Activated T-cell treated with anti-CD3 and anti-CD28 coated beads for 1 hour (primary cell): ENCODE results near the gene AJAP1.

ENCODE experiments used
- DNase-seq: peaks from one replicate; pipeline ENCODE4 v3.0.0-alpha.2; 2020; ENCODE audit warnings: low read depth

AJAP1 gene

DNA sequence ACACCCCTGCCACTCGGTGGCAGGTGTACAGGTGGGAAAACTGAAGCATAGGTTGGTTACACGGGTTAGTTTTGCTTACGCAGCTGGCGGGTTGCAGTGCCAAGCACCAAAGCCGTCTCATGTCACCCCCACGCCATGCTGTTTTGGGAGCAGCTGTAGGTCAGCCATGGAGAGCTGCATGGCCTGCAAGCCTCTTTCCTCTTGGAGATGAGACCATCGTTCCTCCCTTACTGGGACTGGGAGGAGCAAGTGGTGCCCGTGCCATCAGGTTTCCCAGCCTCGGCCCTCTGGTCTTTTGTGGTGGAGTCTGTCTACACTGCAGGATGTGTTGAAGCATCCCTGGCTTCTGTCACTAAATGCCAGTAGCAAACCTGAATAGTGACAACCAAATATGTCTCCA is 46.9 kb downstream of the AJAP1 start:
- DNase-seq, result no peak

DNA sequence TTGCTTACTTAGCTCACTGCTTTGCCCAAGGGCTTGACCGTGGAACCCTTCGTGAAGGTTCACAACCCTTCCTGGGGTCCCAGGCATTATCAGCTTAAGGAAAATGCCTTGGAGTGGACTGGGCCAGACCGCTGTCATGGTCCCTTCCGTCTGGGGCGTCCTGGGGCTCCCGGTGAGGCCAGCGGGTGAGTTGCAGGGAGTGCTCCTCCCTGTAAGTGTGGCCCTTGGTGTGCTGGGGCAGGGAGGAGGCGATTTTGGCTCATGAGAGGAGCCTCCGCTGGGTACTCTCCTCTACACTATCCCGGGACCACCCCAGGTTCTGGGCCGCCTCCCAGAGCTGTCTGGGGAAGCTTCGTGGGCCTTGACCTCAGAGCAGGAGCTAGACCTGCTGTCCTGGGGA is 48.1 kb downstream of the AJAP1 start:
- no peak for DNase-seq

DNA sequence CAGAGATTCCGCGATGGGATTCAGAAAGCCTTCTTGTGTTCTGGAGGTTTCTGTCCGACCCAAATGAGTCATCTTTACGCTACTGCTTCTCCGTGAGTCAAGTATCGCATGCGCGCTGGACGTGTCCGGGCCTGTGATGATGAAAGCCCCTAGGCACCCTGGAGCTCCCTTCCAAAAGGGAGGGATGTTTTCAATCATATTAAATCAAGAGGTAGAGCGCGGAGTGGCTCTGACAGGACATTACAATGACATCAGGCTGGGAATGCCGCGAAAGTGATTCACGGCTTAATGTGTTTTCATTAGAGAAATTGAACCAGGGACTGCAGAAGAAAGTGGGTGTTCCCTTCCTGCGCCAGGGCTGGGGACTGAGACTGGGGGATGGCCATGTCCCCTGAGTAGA is 48.5 kb downstream of the AJAP1 start:
- DNase-seq, result no peak

DNA sequence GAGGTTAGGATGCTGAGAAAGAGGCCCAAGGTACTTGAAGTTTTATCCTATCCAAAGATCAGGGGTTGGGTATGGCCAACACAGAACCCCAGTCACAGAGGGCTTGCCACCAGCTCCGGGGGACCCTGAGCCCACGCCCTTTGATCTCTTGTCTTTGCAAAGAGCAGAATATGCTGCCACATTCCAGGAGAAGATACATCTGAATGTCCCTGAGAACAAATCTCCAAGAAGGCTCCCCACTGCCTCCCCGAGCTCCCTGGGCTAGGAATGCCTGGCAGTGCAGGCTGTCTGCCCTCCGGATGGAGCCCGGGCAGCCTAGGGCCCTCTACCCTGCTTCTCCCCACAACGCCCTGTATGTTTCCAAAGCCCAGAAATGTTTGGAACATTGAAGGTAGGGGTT is 49.2 kb downstream of the AJAP1 start:
- no peak for DNase-seq

DNA sequence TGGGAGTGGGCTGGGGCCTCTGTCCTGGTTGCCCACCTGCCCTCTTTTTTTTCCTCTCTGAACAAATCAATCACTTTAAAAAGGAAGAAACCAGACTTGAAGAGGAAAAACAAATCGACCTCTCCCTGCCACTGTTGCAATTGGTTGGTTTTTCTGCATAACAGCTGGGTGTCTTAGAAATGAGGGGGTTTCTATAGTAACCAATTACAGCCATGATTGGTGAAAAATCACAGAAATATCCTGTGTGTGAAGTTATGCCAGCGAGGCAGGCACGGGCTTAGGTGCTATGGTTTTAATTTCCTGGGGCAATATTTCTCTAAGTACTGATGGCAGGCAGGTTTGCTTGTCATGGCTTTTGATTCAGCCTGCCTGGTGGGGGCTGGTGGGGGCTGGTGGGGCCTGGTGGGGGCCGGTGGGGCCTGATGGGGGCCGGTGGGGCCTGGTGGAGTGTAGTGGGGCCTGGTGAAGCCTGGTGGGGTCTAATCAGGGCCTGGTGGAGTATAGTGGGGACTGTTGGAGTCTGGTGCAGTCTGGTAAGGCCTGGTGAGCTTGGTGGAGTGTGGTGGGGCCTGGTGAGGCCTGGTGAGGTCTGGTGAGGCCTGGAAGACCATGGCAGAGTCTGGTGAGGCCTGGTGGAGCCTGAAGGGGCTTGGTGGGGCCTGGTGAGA is 54.6 kb downstream of the AJAP1 start:
- no peak for DNase-seq

DNA sequence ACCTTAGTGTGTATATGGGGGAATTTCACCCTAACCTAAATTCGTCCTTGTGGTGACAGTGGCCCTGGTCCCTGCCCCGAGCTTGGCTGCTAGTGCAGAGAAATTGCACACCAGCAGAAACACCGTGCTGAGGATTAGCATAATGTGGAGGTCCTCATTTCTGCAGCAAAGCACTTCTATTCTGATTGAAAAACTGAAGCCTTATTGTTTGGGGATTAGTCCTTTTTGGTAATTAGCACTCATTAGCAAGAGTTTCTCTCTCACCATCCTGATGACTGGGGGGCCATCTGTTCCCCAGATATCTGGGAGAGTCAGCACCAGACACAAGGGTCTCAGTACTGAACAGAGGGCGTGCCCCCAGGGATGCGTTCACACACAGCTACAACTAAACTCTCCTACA is 55.2 kb downstream of the AJAP1 start:
- DNase-seq, result no peak

DNA sequence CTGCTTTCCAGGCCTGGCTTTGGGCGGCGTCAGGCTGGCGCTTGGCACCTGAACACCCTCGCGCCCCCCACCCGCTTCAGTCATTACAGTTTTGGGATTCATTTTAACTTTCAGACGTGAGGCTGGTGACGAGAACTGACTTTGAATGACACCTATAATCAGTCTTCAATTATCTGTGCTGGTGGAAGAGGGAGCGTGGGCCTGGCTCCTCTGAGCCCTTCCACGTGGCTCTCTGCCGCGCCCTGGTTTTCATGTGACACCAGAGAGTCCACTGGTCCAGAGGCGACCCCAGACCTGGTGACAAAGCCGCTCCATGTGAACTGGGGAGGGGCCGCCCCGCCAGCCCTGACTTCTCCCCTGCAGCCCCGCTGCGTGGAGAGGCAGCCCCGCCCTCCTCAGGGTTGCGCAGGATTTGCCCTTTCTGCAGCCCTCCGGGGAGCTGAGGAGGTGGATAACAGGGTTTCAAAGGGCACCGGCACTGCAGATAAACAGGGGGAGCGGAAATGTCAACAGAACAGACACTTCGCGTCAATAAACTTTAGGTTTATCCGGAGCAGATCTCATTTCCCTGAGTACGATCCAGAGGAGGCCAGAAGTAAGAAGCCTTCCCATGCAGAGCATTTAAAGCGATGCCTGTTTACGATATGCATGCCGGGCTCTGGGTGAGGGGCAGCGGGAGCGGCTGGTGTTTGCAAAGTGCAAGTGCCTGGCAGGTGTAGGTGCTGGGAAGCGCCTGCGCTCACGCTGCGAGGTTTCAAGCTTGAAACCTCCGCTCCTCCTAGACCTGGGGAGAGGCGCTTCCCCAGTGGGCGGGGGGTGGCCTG is 56.4 kb downstream of the AJAP1 start:
- DNase-seq, result no peak

DNA sequence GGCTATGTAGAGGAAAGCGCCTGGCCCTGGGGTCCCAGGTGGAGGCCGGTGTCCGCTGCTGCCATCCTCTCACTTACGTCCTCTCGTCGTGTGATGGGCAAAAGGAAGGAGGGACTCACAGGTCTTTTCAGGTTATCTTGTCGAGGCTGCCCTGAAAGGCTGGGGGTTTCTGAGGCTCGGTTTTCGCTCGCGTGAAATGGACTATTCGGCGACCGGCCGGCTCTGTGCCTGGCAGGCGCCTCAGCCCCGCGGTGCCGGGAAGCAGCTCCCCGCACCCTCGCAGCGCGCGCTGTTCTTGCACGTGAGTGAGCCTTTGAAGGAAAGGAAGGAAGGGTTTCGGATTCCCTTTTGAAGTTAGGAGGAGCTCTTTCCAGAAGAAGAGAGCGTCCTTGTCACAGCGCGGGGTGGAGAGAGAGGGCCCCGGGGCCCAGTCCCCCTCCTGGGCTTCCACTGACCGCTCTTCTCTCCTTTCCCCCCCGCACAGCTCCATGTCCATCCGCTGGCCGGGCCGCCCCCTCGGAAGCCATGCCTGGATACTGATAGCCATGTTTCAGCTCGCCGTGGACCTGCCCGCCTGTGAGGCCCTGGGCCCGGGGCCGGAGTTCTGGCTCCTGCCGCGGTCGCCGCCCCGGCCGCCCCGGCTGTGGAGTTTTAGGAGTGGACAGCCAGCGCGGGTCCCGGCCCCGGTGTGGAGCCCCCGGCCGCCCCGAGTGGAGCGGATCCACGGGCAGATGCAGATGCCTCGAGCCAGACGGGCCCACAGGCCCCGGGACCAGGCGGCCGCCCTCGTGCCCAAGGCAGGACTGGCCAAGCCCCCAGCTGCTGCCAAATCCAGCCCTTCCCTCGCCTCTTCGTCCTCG is 57.2 kb downstream of the AJAP1 start:
- no peak for DNase-seq

DNA sequence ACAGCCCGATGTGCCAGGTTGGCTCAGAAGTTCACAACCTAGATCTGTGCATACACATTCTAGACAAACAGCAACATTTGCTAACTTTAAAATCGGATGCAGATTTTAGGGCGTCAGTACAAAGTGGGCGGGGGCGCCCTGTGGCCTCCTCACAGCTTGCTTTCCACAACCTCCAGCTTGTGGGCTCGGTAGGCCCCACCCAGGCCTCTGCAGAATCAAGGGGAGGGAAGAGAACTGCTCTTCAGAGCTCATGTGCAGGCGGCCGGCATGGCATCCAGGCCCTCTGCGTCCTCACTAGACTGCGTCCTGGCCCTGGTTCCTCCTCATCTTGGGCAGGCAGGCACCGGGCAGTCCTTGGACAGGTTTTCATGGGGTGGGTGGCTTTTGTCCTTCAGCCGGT is 59.3 kb downstream of the AJAP1 start:
- no peak for DNase-seq

DNA sequence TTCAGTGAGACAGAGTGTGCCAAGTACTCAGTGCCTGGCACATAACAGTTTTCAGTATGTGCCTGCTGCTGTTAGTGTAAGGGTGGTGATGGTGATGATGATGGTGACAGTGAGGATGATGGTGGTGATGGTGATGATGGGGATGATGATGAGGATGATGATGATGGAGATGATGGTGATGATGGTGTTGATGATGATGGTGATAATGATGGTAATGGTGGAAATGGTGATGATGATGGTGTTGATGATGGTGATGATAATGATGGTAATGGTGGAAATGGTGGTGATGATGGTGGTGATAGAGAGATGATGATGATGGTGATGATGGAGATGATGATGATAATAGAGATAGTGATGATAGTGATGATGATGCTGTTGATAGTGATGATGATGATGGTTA is 62.0 kb downstream of the AJAP1 start:
- no peak for DNase-seq

DNA sequence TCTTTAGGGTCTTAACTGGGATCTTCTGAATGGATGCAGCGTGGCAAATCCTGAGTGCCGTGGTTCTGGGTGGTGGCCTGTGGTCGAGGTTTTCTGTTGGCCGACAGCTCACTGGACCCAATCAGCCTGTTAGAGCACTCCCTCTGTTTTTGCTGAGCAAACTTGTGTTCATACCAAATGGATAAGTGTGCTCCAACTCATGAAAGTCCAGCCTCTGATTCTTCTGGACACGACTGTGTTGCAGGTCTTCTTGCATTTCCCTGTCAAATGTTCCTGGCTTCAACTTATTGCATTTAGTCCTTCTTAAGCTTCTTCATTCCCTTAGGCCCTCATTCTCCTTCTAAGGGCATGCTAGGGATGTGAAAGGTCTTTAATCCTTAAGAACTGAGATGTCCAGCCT is 63.7 kb downstream of the AJAP1 start:
- DNase-seq, result no peak

DNA sequence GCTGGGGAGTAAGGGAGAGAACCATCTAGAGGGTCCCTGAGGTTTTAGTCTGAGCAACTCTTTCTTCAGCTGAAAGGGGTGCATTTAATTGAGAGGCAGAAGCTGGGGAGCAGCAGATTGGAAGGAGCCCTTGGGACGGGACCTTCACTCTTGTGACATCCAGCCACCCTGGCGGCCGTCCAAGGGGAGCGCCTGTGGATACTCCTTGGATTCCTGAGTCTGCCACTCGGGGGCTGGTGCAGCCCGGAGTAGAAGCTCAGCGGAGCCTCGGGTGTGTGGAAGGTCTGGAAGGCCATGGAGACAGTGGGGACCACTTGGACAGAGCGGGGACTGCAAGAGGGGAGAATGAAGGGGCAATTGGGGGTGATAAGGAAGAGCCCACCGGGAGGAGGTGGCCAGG is 68.7 kb downstream of the AJAP1 start:
- no peak for DNase-seq

DNA sequence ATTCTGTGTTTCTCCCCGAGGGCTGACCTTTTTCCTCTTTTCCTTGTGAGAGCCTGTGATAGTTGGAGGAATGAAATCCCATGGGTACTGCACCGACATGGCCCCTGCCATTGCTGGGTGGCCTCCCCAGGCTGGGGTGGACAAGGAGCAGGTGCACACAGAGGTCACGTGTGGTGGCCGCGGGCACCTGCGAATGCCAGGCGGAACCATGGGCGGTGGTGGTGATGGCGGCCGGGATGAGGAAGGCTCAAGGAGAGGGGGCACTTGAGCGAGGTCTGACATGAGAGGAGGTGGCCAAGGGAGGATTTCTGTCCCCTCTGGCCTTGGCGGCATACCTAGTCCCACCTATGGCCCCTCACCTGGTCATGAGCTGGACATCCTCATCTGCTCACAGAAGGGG is 69.6 kb downstream of the AJAP1 start:
- no peak for DNase-seq

DNA sequence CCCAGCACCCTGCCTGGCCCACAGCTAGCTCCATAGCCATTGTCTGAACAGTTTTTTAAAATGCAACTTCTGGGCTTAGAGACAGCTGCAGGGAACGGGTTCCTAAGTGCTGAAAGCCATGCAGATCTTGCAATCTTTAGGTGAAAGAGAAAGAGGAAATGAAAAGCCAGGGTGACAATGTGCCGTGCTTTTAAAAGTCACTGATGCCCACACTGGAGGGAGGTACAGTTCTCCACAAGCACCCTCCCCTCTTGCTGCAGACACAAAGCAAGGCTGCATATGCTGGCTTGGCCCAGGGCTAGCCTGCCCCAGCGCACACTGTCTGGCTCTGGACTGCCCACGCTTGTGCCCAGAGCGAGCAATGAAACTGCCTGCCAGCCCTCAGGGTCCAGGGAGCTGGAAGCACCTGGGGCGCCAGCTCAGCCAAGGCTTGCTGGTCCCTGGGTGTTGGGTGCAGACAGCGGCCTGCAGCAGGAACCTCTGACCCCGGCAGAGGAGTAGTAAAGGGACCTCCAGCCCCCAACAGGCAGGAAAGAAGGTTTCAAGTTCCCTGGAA is 70.4 kb downstream of the AJAP1 start:
- DNase-seq, result no peak

DNA sequence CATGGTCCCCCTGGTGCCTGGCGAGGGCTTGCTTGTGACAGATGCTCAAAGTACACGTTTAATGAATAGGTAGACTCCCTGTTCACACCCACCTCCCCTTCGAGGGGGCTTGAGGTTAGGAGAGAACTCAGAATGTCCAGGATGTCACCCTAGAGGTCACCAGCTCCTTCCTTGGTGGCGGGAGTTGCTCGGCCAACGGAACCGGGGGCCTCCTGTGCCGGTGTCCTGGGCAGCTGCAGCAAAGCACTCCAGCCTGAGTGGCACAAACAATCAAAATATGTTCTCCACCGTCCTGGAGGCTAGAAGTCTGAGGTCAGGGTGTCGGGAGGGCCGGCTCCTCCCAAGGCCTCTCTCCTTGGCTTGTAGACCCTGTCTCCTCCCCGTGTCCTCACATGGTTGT is 71.0 kb downstream of the AJAP1 start:
- no peak for DNase-seq

DNA sequence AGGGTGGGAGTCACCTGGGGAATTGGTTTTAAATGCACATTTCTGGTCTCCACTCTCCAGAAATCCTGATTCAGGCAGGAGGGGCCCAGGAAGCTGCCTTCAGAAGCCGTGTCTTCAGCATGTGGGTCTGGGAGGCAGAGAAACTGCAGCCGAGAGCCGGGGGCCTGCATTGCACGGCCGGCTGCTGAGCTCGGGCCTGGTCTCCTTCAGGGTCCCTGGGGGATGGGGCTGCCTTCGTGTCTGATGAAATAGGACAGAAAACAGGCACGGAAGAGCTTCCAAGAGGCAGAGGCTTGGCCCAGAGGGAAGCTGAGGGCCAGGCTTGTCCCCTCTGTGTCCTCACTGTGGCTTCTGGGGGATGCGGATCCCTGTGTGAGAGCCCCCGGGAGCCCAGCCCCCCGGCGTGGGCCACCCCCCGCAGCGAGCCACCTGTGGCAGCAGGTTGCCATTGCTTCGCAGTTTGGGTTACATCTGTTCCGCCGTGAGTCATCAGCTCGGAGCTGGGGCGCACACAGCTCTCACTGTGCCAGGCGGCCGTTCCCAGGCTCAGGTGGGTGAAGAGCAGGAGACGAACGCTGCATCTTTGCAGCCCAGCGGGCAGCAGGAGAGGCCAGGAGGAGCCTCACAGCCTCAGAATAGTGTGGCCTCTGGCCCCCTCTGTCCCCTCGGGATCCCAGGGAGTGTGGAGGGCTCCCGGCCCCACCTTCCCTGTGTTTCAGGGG is 72.4 kb downstream of the AJAP1 start:
- no peak for DNase-seq

DNA sequence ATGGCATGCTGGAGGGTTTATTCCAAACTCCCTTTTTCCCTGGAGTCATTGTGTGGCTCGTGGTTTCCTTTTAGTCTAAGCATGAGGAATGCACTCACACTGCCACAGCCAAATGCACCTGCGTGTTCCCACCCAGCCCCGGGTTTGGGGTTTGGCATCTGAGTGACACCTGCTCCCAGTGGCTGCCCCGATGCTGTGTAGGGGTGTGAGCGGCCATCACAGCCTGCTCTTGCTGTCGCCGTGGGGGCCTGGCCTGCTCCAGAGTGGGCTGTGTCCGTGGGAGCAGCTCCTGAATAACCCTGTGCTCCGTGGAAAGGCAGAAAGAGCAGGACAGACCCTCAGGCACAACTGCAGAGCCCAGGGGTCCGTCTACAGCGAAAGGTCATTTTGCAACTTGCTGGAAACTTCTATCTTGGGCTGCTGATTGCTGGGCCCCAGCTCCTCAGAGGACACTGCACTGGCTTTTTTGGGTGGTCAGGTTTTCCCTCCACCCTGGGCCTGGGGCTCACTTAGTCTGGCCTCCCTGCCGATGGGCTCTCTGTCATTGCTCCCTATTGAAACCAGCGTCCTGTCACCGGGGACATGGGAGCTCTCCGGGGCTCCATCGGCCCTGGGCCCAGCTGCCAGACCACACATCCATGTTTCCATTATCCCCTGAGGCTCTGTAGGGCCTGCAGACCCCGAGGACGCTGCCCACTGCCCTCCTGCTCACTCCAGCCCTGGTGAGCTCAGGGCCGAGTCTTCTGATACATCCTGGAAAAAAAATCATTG is 74.1 kb downstream of the AJAP1 start:
- no peak for DNase-seq

DNA sequence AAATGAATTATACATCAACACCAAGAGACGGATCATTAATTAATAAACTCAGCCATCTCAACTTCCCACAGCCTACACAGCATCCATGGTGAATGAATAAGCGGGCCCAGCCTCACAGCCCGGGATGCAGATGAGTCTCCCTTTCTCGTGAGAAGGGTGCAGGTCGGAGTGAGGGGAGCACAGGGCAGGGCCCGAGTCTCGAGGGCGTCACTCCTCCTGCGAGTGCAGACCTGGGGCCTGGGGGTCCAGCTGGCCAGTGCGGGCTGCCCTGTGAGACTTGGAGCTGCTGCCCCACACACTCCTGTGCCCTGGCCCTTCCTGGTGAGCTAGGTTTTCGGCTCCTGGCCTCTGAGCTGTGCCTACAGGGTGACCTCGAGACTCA is 74.7 kb downstream of the AJAP1 start:
- DNase-seq, result no peak

DNA sequence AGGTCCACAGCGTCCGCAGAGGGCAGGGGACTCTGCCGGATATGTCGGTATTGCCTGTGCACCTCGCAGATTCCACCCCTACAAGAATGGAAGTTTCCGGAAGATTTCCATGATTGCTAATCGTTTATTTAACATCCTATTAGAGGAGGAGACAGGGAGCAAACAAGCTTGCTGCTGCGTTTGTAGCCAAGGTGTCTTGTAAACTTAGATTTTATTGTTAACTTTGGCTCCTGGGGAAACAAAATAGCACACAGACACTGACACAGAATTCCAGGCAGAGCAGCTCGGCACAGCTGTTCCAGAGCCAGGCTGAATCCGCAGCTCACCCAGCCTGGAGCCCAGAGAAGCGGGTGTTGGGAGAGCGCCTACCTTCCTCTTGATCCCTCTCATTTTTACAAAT is 75.7 kb downstream of the AJAP1 start:
- DNase-seq, result no peak

DNA sequence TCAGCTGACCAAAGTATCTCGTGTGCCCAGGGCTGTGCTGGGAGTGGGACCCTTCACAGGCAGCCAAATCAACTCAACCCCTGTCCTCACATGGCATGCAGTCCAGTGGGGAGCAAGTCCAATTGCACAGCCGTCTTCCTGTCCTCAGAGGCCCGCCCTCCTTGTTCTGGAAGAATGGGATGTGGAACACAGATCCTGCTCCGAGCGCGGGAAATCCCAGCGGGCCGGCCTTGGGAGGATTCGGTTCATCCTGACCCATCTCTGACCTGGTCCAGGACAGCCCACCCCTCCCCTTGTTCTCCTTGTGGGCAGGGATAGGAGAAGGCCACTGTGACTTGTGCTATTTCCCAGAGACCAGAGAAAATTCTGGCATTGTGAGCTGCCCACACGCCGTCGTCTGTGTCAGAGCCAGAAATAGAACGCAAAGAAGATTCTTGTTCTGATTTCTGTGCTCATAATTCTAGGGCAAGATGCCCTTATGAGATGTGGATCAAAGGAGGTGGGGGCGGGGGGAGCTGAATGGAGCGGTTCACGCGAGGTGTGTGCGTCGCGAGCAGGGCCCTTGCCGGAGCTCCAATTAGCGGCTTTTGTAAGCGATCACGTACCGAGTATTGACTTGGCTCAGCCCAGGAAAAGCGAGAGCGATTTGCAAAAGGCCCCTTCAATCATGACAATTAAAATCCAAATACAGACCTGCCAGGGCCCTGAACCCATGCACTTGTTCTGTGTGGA is 79.2 kb downstream of the AJAP1 start:
- no peak for DNase-seq

DNA sequence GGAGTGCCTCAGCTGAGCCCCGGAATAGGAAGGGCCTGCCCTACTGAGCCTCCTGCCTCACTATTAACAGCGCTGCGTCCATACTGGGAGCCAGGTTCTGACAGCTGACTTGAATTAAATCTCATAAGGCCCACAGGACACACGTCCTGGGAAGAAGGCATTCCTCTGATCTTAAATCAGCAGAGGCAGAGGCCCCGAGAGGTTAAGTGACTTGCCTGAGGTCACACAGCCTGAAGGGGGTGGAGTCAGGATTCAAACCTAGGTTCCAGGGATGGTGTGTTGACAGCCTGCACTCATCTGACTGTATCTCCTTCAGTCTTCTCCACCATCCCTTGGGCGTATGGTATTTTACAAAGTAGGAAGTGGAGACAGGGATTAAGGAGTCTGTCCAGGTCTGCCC is 79.8 kb downstream of the AJAP1 start:
- no peak for DNase-seq
